Measurements from ENCODE around the gene RAB28.

The RAB28 gene

GRCh38 chr4:13329340-13329850 is 154.7 kb downstream of the RAB28 start:
- Histone ChIP-seq H4K20me1 (ENCODE audit: insufficient read depth, low read length) (no peaks in the 10 kb centered on the region), H3K4me2 (ENCODE audit: low read depth, low read length) (no peak overlapping the region), H3K27ac (ENCODE audit: low read length) (no peak overlapping the region), H3F3A (ENCODE audit: insufficient read depth, low read length) (no peaks in the 10 kb centered on the region), H3K36me3 (replicated peaks; ENCODE audit: insufficient read depth, low read length) (no peaks in the 10 kb centered on the region), H3K79me2 (ENCODE audit: low read length) (no peaks in the 10 kb centered on the region), H2AFZ (ENCODE audit: low read length) (no peak overlapping the region), H3K4me1 (ENCODE audit: low read length) (no peaks in the 10 kb centered on the region), H3K9ac (ENCODE audit: low read length) (no peak overlapping the region), H3K27me3 (replicated peaks; ENCODE audit: insufficient read depth, low read length) (no peaks in the 10 kb centered on the region), H3K9me3 (replicated peaks; ENCODE audit: insufficient read depth, low read length) (no peaks in the 10 kb centered on the region), H3K4me3 (ENCODE audit: low read length) (no peak overlapping the region), H3K9me2 (replicated peaks; ENCODE audit: insufficient read depth, low read length) (no peaks in the 10 kb centered on the region)
- DNase-seq, result no peak
- TF ChIP-seq EZH2 (optimal IDR thresholded peaks at IDR 0.05; ENCODE audit: low read depth, low read length) (no peak), EZH2phosphoT487 (IDR thresholded peaks at IDR 0.05; ENCODE audit: low read length) (no peak), CTCF (IDR thresholded peaks at IDR 0.05; ENCODE audit: low read length) (no peak)

GRCh38 chr4:13328591-13328990 is 155.5 kb downstream of the RAB28 start:
- Histone ChIP-seq H3K9ac (ENCODE audit: low read length) (no peak overlapping the region), H3K9me3 (replicated peaks; ENCODE audit: insufficient read depth, low read length) (no peaks in the 10 kb centered on the region), H3K4me1 (ENCODE audit: low read length) (no peaks in the 10 kb centered on the region), H4K20me1 (ENCODE audit: insufficient read depth, low read length) (no peaks in the 10 kb centered on the region), H3K27me3 (replicated peaks; ENCODE audit: insufficient read depth, low read length) (no peaks in the 10 kb centered on the region), H3K9me2 (replicated peaks; ENCODE audit: insufficient read depth, low read length) (no peaks in the 10 kb centered on the region), H3K36me3 (replicated peaks; ENCODE audit: insufficient read depth, low read length) (no peaks in the 10 kb centered on the region), H3K79me2 (ENCODE audit: low read length) (no peaks in the 10 kb centered on the region), H3K4me2 (ENCODE audit: low read depth, low read length) (no peak overlapping the region), H3K27ac (ENCODE audit: low read length) (no peak overlapping the region), H2AFZ (ENCODE audit: low read length) (no peak overlapping the region), H3F3A (ENCODE audit: insufficient read depth, low read length) (no peaks in the 10 kb centered on the region), H3K4me3 (ENCODE audit: low read length) (no peak overlapping the region)
- DNase-seq, result no peak
- TF ChIP-seq EZH2phosphoT487 (IDR thresholded peaks at IDR 0.05; ENCODE audit: low read length), result no peak
- TF ChIP-seq CTCF (IDR thresholded peaks at IDR 0.05; ENCODE audit: low read length), result no peak
- TF ChIP-seq EZH2 (optimal IDR thresholded peaks at IDR 0.05; ENCODE audit: low read depth, low read length), result no peak

GRCh38 chr4:13327991-13328390 is 156.1 kb downstream of the RAB28 start:
- H3K9ac ChIP-seq (ENCODE audit: low read length), result no peak overlapping the region
- H3K9me3 ChIP-seq (replicated peaks; ENCODE audit: insufficient read depth, low read length), result no peaks in the 10 kb centered on the region
- no peak overlapping the region for H3K4me3 ChIP-seq (ENCODE audit: low read length)
- no peak overlapping the region for H3K27ac ChIP-seq (ENCODE audit: low read length)
- H2AFZ ChIP-seq (ENCODE audit: low read length), result no peak overlapping the region
- no peaks in the 10 kb centered on the region for H3K9me2 ChIP-seq (replicated peaks; ENCODE audit: insufficient read depth, low read length)
- no peaks in the 10 kb centered on the region for H3K36me3 ChIP-seq (replicated peaks; ENCODE audit: insufficient read depth, low read length)
- DNase-seq, result no peak
- TF ChIP-seq EZH2phosphoT487 (IDR thresholded peaks at IDR 0.05; ENCODE audit: low read length), result no peak
- no peak for TF ChIP-seq CTCF (IDR thresholded peaks at IDR 0.05; ENCODE audit: low read length)
- TF ChIP-seq EZH2 (optimal IDR thresholded peaks at IDR 0.05; ENCODE audit: low read depth, low read length), result no peak
- no peaks in the 10 kb centered on the region for H3F3A ChIP-seq (ENCODE audit: insufficient read depth, low read length)
- no peak overlapping the region for H3K4me2 ChIP-seq (ENCODE audit: low read depth, low read length)
- H4K20me1 ChIP-seq (ENCODE audit: insufficient read depth, low read length), result no peaks in the 10 kb centered on the region
- no peaks in the 10 kb centered on the region for H3K27me3 ChIP-seq (replicated peaks; ENCODE audit: insufficient read depth, low read length)
- no peaks in the 10 kb centered on the region for H3K4me1 ChIP-seq (ENCODE audit: low read length)
- no peaks in the 10 kb centered on the region for H3K79me2 ChIP-seq (ENCODE audit: low read length)

All from MM.1S (cell line).